ENCODE data around the gene PLXNC1. TPM values are rescaled to one million over a fixed set of nuclear protein-coding genes. Genes with fewer than 3 reads are reported as not detected.

PLXNC1 gene
- total RNA-seq, 1 donor from 2014 or later: 14.2 TPM

GRCh38 chr12:94157981-94158411 lies 9.6 kb downstream of the PLXNC1 start:
- H3K4me1 ChIP-seq: no peaks in the 10 kb centered on the region
- no peaks in the 10 kb centered on the region for H3K27me3 ChIP-seq
- H3K27ac ChIP-seq: no peak overlapping the region
- no peaks in the 10 kb centered on the region for H3K36me3 ChIP-seq
- no peak overlapping the region for H3K4me3 ChIP-seq
- intact Hi-C loops (cut with DNase I): no loop called here
- no peak for TF ChIP-seq CTCF (IDR thresholded peaks at IDR 0.05)
- no peak for TF ChIP-seq POLR2A (IDR thresholded peaks at IDR 0.05)
- no peak for TF ChIP-seq POLR2AphosphoS5 (IDR thresholded peaks at IDR 0.05; ENCODE audit: insufficient read depth in 1 of 2, low read depth in 1 of 2)
- H3K9me3 ChIP-seq: no peaks in the 10 kb centered on the region
- no peak for DNase-seq (ENCODE audit: extremely low spot score in 2 of 2)

- H3K27ac ChIP-seq: no peak overlapping the region
- H3K36me3 ChIP-seq: no peaks in the 10 kb centered on the region
- H3K4me3 ChIP-seq: no peak overlapping the region
- intact Hi-C loops (cut with DNase I): no loop called here
- DNase-seq (ENCODE audit: extremely low spot score in 2 of 2): no peak
- no peaks in the 10 kb centered on the region for H3K27me3 ChIP-seq
- no peak for TF ChIP-seq CTCF (IDR thresholded peaks at IDR 0.05)
- no peak for TF ChIP-seq POLR2AphosphoS5 (IDR thresholded peaks at IDR 0.05; ENCODE audit: insufficient read depth in 1 of 2, low read depth in 1 of 2)
- TF ChIP-seq POLR2A (IDR thresholded peaks at IDR 0.05): no peak
- H3K9me3 ChIP-seq: no peaks in the 10 kb centered on the region
- no peaks in the 10 kb centered on the region for H3K4me1 ChIP-seq
Measured at GRCh38 chr12:94158666-94159065, 10.3 kb downstream of the PLXNC1 start.

GRCh38 chr12:94162108-94162507 lies 13.7 kb downstream of the PLXNC1 start:
- no peaks in the 10 kb centered on the region for H3K9me3 ChIP-seq
- intact Hi-C loops (cut with DNase I): no loop called here
- H3K4me1 ChIP-seq: peaks cover 6% of the 10 kb centered on the region
- no peaks in the 10 kb centered on the region for H3K36me3 ChIP-seq
- no peak overlapping the region for H3K27ac ChIP-seq
- no peak overlapping the region for H3K4me3 ChIP-seq
- H3K27me3 ChIP-seq: no peaks in the 10 kb centered on the region
- TF ChIP-seq POLR2A (IDR thresholded peaks at IDR 0.05): no peak
- no peak for TF ChIP-seq CTCF (IDR thresholded peaks at IDR 0.05)
- TF ChIP-seq POLR2AphosphoS5 (IDR thresholded peaks at IDR 0.05; ENCODE audit: insufficient read depth in 1 of 2, low read depth in 1 of 2): no peak
- DNase-seq (ENCODE audit: extremely low spot score in 2 of 2): no peak

GRCh38 chr12:94163850-94164249 lies 15.5 kb downstream of the PLXNC1 start:
- intact Hi-C loops (cut with DNase I): no loop called here
- Histone ChIP-seq H3K4me3 (no peak overlapping the region), H3K9me3 (no peaks in the 10 kb centered on the region), H3K4me1 (peaks cover 6% of the 10 kb centered on the region), H3K27ac (no peak overlapping the region), H3K36me3 (no peaks in the 10 kb centered on the region), H3K27me3 (no peaks in the 10 kb centered on the region)
- no peak for DNase-seq (ENCODE audit: extremely low spot score in 2 of 2)
- TF ChIP-seq CTCF (IDR thresholded peaks at IDR 0.05) (no peak), POLR2A (IDR thresholded peaks at IDR 0.05) (no peak), POLR2AphosphoS5 (IDR thresholded peaks at IDR 0.05; ENCODE audit: insufficient read depth in 1 of 2, low read depth in 1 of 2) (no peak)

GRCh38 chr12:94165138-94165537 lies 16.8 kb downstream of the PLXNC1 start:
- TF ChIP-seq POLR2AphosphoS5 (IDR thresholded peaks at IDR 0.05; ENCODE audit: insufficient read depth in 1 of 2, low read depth in 1 of 2): no peak
- TF ChIP-seq POLR2A (IDR thresholded peaks at IDR 0.05): no peak
- no peak for TF ChIP-seq CTCF (IDR thresholded peaks at IDR 0.05)
- Histone ChIP-seq H3K27ac (no peak overlapping the region), H3K4me1 (peaks cover 6% of the 10 kb centered on the region), H3K4me3 (no peak overlapping the region), H3K27me3 (no peaks in the 10 kb centered on the region), H3K36me3 (no peaks in the 10 kb centered on the region), H3K9me3 (no peaks in the 10 kb centered on the region)
- no peak for DNase-seq (ENCODE audit: extremely low spot score in 2 of 2)
- intact Hi-C loops (cut with DNase I): no loop called here
